ENCODE measurements around the gene IFT80. TPM values are rescaled to one million over a fixed set of nuclear protein-coding genes. Genes with fewer than 3 reads are reported as not detected.

The IFT80 gene
- total RNA-seq, 1 experiment from 2014 or later = 26.3 TPM

DNA sequence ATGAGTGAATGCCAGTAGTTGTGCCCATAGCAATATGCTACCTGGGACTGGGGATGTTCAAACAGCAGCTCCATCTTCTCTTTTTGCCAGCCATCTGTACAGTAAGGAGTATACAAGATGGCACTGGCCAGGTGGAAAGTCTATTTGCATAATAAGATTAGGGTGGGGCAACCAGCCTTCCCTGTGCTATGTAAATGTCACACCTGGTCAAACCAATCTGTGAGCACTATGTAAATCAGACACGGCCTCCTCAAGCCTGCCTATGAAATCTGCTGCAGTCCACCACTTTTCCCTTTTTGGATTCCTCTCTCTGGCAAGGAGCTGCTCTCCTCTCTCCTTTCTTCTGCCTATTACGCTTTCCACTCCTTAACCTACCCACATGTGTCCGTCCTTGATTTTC, 120.8 kb downstream of the IFT80 start (continued):
- TF ChIP-seq SP1 (IDR thresholded peaks at IDR 0.05; ENCODE audit: low read depth) (no peak), FOSL1 (IDR thresholded peaks at IDR 0.05; ENCODE audit: low read depth) (no peak), ELF1 (IDR thresholded peaks at IDR 0.05; ENCODE audit: borderline replicate concordance, low read depth) (no peak), CBX3 (IDR thresholded peaks at IDR 0.05; ENCODE audit: low read depth) (no peak)

DNA sequence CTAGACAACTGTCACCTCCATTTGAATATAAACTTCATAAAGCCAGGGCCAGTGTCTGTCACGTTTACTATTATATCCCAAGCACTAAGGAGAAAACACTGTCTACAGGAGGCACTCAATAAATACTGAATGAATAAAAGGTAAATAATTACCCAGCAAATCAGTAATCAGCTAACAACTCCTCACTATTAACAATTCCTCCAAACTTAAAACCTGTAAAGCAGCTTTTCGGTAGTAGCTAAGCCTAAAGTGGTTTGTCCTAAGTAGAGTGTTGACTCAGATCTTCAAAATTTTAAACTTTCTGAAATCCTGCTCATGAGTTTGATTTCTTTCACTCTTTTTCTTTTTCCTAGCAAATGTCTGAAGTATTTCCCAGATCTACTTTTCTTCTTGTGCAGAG, 133.9 kb downstream of the IFT80 start:
- no peaks in the 10 kb centered on the region for H3K79me2 ChIP-seq (ENCODE audit: insufficient read depth, low read length)
- POLR2A ChIA-PET = no interaction called here
- DNase-seq (ENCODE audit: low read depth, low spot score) = no peak
- H4K20me1 ChIP-seq (ENCODE audit: insufficient read depth) = no peaks in the 10 kb centered on the region
- CTCF ChIA-PET = no interaction called here
- no peak overlapping the region for H3K9ac ChIP-seq (ENCODE audit: low read length)
- no peak overlapping the region for H3K4me3 ChIP-seq (replicated peaks in 1 of 2; ENCODE audit: low read depth in 1 of 2, low read length in 2 of 2)
- no peaks in the 10 kb centered on the region for H3K36me3 ChIP-seq (ENCODE audit: control insufficient read depth in 1 of 2, insufficient read depth in 2 of 2, low read length in 2 of 2)
- intact Hi-C loops (cut with micrococcal nuclease) = no loop called here
- H3K9me3 ChIP-seq (ENCODE audit: control insufficient read depth in 1 of 2, insufficient read depth in 1 of 2, low read depth in 1 of 2, low read length in 2 of 2) = no peaks in the 10 kb centered on the region
- H3K4me1 ChIP-seq (ENCODE audit: control insufficient read depth in 1 of 2, insufficient read depth in 2 of 2, low read length in 2 of 2) = no peaks in the 10 kb centered on the region
- no peak overlapping the region for H3K27ac ChIP-seq (ENCODE audit: low read depth, low read length)
- RAD21 ChIA-PET (ENCODE audit: low non-redundant PET in 1 of 2, low total read pairs in 2 of 2, uncharacterized antibody in 2 of 2, unreplicated experiment in 2 of 2) = no interaction called here
- no peak overlapping the region for H2AFZ ChIP-seq (ENCODE audit: low read depth, low read length, poor library complexity, severe bottlenecking)
- ATAC-seq = no peak
- H3K9me2 ChIP-seq (ENCODE audit: insufficient read depth) = no peaks in the 10 kb centered on the region
- H3K27me3 ChIP-seq (ENCODE audit: insufficient read depth, low read length) = no peaks in the 10 kb centered on the region
- BruUV-seq (replicated peaks) = no TSS peak
- no peak overlapping the region for H3K4me2 ChIP-seq (ENCODE audit: low read length)
- no peak for TF ChIP-seq FOSL1 (IDR thresholded peaks at IDR 0.05; ENCODE audit: low read depth)
- no peak for TF ChIP-seq POLR2AphosphoS5 (IDR thresholded peaks at IDR 0.05; ENCODE audit: low read depth, low read length)
- TF ChIP-seq, protein P1, sequence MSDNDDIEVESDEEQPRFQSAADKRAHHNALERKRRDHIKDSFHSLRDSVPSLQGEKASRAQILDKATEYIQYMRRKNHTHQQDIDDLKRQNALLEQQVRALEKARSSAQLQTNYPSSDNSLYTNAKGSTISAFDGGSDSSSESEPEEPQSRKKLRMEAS (IDR thresholded peaks at IDR 0.05) = no peak
- no peak for TF ChIP-seq CBX3 (IDR thresholded peaks at IDR 0.05; ENCODE audit: low read depth)
- TF ChIP-seq, protein P2, sequence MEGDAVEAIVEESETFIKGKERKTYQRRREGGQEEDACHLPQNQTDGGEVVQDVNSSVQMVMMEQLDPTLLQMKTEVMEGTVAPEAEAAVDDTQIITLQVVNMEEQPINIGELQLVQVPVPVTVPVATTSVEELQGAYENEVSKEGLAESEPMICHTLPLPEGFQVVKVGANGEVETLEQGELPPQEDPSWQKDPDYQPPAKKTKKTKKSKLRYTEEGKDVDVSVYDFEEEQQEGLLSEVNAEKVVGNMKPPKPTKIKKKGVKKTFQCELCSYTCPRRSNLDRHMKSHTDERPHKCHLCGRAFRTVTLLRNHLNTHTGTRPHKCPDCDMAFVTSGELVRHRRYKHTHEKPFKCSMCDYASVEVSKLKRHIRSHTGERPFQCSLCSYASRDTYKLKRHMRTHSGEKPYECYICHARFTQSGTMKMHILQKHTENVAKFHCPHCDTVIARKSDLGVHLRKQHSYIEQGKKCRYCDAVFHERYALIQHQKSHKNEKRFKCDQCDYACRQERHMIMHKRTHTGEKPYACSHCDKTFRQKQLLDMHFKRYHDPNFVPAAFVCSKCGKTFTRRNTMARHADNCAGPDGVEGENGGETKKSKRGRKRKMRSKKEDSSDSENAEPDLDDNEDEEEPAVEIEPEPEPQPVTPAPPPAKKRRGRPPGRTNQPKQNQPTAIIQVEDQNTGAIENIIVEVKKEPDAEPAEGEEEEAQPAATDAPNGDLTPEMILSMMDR (IDR thresholded peaks at IDR 0.05 in 2 of 3, conservative IDR thresholded peaks at IDR 0.05 in 1 of 3; ENCODE audit: borderline replicate concordance in 1 of 3, insufficient read depth in 1 of 3, low read depth in 2 of 3, low read length in 2 of 3) = no peak
- TF ChIP-seq, protein P3, sequence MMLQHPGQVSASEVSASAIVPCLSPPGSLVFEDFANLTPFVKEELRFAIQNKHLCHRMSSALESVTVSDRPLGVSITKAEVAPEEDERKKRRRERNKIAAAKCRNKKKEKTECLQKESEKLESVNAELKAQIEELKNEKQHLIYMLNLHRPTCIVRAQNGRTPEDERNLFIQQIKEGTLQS (IDR thresholded peaks at IDR 0.05) = no peak
- TF ChIP-seq POLR2A (IDR thresholded peaks at IDR 0.05; ENCODE audit: borderline replicate concordance, extremely low read depth, insufficient read depth, insufficient read length) = no peak
- no peak for TF ChIP-seq ZNF274 (IDR thresholded peaks at IDR 0.05; ENCODE audit: low read depth, low read length)
- TF ChIP-seq SRF (IDR thresholded peaks at IDR 0.05; ENCODE audit: low read depth) = no peak
- TF ChIP-seq TCF7L2 (IDR thresholded peaks at IDR 0.05; ENCODE audit: borderline replicate concordance, extremely low read depth, insufficient read depth, insufficient read length) = no peak
- TF ChIP-seq, protein P4, sequence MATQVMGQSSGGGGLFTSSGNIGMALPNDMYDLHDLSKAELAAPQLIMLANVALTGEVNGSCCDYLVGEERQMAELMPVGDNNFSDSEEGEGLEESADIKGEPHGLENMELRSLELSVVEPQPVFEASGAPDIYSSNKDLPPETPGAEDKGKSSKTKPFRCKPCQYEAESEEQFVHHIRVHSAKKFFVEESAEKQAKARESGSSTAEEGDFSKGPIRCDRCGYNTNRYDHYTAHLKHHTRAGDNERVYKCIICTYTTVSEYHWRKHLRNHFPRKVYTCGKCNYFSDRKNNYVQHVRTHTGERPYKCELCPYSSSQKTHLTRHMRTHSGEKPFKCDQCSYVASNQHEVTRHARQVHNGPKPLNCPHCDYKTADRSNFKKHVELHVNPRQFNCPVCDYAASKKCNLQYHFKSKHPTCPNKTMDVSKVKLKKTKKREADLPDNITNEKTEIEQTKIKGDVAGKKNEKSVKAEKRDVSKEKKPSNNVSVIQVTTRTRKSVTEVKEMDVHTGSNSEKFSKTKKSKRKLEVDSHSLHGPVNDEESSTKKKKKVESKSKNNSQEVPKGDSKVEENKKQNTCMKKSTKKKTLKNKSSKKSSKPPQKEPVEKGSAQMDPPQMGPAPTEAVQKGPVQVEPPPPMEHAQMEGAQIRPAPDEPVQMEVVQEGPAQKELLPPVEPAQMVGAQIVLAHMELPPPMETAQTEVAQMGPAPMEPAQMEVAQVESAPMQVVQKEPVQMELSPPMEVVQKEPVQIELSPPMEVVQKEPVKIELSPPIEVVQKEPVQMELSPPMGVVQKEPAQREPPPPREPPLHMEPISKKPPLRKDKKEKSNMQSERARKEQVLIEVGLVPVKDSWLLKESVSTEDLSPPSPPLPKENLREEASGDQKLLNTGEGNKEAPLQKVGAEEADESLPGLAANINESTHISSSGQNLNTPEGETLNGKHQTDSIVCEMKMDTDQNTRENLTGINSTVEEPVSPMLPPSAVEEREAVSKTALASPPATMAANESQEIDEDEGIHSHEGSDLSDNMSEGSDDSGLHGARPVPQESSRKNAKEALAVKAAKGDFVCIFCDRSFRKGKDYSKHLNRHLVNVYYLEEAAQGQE (IDR thresholded peaks at IDR 0.05; ENCODE audit: low read depth) = no peak
- TF ChIP-seq ZFX (IDR thresholded peaks at IDR 0.05) = no peak
- no peak for TF ChIP-seq SIN3A (IDR thresholded peaks at IDR 0.05; ENCODE audit: low read depth)
- no peak for TF ChIP-seq SP1 (IDR thresholded peaks at IDR 0.05; ENCODE audit: low read depth)
- no peak for TF ChIP-seq YY1 (IDR thresholded peaks at IDR 0.05; ENCODE audit: extremely low read depth, insufficient replicate concordance, low read depth, low read length)
- no peak for TF ChIP-seq ELF1 (IDR thresholded peaks at IDR 0.05; ENCODE audit: borderline replicate concordance, low read depth)
- TF ChIP-seq, protein P5, sequence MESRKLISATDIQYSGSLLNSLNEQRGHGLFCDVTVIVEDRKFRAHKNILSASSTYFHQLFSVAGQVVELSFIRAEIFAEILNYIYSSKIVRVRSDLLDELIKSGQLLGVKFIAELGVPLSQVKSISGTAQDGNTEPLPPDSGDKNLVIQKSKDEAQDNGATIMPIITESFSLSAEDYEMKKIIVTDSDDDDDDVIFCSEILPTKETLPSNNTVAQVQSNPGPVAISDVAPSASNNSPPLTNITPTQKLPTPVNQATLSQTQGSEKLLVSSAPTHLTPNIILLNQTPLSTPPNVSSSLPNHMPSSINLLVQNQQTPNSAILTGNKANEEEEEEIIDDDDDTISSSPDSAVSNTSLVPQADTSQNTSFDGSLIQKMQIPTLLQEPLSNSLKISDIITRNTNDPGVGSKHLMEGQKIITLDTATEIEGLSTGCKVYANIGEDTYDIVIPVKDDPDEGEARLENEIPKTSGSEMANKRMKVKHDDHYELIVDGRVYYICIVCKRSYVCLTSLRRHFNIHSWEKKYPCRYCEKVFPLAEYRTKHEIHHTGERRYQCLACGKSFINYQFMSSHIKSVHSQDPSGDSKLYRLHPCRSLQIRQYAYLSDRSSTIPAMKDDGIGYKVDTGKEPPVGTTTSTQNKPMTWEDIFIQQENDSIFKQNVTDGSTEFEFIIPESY (IDR thresholded peaks at IDR 0.05; ENCODE audit: extremely low read depth, insufficient replicate concordance, low read length) = no peak
- no peak for TF ChIP-seq CEBPB (IDR thresholded peaks at IDR 0.05; ENCODE audit: low read depth)
- TF ChIP-seq EGR1 (IDR thresholded peaks at IDR 0.05; ENCODE audit: low read depth) = no peak

Measured in HCT116 (cell line).